GM12872 (cell line): Measurements from ENCODE around the gene RHBDL1.

Experiments
- TF ChIP-seq, protein P1 (sequence below): IDR thresholded peaks from 3 replicates; pipeline ENCODE4 v1.5.1; 2011; ENCODE audit warnings: low read depth, mild to moderate bottlenecking, low read length, moderate library complexity; ENCODE audit not compliant: insufficient read depth

Gene RHBDL1

DNA sequence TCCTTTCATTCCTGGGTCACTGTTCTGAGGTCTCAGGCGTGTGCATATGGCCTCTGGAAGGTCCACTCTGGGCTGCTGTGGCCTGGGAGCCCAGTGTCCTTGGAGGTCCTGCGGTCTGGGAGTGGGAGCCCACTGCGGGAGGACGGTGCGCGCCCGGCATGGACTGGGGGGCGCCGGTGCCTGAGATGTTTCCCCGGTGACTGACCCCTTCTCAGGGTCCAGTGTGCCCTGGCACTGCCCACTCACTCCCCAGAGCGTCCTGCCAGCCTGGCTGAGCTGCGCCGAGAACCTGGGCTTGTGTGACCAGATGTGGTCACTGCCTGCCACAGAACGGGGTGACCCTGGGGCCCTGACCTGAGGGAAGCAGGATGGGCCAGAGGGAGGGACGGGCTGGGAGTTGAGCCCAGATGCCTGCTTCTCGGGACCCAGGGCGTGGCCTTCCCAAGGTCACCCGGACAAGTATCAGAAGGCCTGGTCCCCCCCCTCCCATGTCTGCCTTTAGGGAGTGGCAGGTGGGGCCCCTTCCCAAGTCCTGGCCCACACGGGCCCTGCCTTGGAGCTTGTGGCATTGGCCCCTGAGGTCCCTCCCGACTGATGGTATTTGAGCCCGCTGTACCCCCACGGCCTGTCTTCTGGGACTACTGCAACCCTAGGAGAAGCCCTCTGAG lies 1.1 kb upstream of the RHBDL1 start:
- TF ChIP-seq, protein P1, sequence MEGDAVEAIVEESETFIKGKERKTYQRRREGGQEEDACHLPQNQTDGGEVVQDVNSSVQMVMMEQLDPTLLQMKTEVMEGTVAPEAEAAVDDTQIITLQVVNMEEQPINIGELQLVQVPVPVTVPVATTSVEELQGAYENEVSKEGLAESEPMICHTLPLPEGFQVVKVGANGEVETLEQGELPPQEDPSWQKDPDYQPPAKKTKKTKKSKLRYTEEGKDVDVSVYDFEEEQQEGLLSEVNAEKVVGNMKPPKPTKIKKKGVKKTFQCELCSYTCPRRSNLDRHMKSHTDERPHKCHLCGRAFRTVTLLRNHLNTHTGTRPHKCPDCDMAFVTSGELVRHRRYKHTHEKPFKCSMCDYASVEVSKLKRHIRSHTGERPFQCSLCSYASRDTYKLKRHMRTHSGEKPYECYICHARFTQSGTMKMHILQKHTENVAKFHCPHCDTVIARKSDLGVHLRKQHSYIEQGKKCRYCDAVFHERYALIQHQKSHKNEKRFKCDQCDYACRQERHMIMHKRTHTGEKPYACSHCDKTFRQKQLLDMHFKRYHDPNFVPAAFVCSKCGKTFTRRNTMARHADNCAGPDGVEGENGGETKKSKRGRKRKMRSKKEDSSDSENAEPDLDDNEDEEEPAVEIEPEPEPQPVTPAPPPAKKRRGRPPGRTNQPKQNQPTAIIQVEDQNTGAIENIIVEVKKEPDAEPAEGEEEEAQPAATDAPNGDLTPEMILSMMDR, result no peak

DNA sequence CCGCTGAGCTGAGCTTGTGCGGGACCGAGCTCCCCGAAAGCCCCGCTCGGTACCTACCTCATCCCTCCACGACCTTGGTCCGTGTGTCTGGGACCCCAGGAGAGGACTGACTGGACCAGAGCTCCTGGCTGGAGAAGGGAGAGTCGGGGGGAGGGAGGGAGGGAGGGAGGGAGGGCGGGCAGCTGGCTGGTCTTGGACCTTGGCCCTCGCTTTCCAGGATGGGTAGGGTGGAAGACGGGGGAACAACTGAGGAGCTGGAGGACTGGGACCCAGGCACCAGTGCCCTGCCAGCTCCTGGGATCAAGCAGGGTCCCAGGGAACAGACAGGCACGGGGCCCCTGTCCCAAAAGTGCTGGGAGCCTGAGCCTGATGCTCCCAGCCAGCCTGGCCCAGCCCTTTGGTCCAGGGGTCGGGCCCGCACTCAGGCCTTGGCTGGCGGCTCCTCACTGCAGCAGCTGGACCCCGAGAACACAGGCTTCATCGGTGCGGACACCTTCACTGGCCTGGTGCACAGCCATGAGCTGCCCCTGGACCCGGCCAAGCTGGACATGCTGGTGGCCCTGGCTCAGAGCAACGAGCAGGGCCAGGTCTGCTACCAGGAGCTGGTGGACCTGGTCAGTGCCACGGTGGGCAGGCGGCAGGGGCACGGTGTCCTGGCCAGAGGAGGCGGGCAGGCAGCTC lies 553 bp downstream of the RHBDL1 start:
- TF ChIP-seq, protein P1, result no peak

DNA sequence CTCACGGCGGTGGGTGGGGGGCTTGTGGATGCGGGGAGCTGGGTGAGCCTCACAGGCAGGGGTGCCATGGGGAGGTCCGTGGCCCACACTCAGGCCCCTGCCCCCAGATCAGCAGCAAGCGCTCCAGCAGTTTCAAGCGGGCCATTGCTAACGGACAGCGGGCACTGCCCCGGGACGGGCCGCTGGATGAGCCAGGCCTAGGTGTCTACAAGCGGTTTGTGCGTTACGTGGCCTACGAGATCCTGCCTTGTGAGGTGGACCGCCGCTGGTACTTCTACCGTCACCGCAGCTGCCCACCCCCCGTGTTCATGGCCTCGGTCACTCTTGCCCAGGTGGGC lies 1.1 kb downstream of the RHBDL1 start:
- TF ChIP-seq, protein P1, result no peak

DNA sequence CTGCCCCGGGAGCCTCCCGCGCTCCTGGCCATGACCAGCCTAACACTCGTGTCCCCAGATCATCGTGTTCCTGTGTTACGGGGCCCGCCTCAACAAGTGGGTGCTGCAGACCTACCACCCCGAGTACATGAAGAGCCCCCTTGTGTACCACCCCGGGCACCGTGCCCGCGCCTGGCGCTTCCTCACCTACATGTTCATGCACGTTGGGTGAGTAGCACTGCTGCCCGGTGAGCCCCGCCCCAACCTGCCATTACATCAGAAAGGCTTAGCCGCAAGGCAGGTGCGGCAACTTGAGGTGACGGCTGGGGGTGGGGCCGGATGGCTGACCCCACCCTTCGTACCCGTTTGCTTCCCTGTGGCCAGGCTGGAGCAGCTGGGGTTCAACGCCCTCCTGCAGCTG lies 1.4 kb downstream of the RHBDL1 start:
- TF ChIP-seq, protein P1, result no peak

DNA sequence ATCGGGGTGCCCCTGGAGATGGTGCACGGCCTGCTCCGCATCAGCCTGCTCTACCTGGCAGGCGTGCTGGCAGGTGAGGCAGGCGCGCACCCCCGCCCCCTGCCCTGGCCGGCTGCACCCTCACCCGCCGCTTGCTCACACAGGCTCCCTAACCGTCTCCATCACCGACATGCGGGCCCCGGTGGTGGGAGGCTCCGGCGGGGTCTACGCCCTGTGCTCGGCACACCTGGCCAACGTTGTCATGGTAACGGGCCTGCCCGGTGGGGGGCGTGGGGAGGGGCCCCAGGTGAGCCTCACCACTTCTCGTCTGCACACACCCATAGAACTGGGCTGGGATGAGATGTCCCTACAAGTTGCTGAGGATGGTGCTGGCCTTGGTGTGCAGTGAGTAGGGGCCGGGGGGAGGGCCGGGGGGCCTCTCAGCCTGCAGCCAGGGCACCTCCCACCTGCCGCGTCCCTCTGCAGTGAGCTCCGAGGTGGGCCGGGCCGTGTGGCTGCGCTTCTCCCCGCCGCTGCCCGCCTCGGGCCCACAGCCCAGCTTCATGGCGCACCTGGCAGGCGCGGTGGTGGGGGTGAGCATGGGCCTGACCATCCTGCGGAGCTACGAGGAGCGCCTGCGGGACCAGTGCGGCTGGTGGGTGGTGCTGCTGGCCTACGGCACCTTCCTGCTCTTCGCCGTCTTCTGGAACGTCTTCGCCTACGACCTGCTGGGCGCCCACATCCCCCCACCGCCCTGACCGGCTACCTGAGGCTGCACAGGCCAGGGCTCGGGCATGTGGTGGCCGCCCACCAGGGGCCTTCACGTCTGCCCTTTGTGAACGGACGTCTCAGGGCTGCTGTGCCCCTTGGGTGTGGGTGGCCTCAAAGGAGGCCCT lies 2.1 kb downstream of the RHBDL1 start:
- TF ChIP-seq, protein P1, result no peak

DNA sequence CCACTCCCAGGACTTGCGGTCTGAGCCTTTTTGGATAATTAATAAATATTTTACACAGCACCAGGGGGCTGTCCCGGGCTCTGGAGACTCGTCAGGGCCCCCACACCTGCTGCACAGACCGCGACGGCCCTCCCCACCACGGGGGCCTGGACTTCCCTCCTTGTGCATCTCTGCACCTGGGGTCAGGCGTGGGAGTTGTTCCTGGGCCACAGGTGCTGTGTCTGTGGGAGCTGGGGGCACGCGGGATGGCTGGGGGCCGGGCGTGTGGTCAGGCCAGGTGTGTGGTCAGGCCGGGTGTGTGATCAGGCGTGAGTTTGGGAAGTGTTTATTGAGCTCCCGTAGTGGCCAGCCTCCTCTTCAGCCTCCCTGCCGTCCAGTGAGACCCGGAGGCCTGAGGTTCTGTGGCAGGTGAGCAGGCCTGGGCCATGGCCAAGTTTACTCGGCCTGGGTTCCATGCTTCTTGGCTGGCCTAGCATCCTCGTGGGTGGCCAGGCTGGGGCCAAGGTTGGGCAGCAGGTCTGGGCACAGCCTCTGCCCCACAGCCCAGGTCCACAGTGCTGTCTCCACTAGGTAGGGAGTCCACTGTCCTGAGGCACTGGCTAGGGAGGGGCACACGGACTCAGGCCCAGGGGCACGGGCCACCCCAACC lies 2.9 kb downstream of the RHBDL1 start:
- TF ChIP-seq, protein P1, result no peak
